Measurements from ENCODE around the gene MSRB1. TPM values are rescaled to one million over a fixed set of nuclear protein-coding genes. Genes with fewer than 3 reads are reported as not detected.
A peak's percentile ranks its signal among the peaks of the same experiment; 100 is the strongest.

The MSRB1 gene
- total RNA-seq, 1 experiment from 2014 or later = 18.3 TPM

GRCh38 chr16:1991135-1991551 is 48.1 kb upstream of the MSRB1 start (continued):
- no peak for TF ChIP-seq ZBTB33 (IDR thresholded peaks at IDR 0.05; ENCODE audit: extremely low read depth, insufficient replicate concordance, low read length)
- TF ChIP-seq, protein P1, sequence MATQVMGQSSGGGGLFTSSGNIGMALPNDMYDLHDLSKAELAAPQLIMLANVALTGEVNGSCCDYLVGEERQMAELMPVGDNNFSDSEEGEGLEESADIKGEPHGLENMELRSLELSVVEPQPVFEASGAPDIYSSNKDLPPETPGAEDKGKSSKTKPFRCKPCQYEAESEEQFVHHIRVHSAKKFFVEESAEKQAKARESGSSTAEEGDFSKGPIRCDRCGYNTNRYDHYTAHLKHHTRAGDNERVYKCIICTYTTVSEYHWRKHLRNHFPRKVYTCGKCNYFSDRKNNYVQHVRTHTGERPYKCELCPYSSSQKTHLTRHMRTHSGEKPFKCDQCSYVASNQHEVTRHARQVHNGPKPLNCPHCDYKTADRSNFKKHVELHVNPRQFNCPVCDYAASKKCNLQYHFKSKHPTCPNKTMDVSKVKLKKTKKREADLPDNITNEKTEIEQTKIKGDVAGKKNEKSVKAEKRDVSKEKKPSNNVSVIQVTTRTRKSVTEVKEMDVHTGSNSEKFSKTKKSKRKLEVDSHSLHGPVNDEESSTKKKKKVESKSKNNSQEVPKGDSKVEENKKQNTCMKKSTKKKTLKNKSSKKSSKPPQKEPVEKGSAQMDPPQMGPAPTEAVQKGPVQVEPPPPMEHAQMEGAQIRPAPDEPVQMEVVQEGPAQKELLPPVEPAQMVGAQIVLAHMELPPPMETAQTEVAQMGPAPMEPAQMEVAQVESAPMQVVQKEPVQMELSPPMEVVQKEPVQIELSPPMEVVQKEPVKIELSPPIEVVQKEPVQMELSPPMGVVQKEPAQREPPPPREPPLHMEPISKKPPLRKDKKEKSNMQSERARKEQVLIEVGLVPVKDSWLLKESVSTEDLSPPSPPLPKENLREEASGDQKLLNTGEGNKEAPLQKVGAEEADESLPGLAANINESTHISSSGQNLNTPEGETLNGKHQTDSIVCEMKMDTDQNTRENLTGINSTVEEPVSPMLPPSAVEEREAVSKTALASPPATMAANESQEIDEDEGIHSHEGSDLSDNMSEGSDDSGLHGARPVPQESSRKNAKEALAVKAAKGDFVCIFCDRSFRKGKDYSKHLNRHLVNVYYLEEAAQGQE (IDR thresholded peaks at IDR 0.05; ENCODE audit: low read depth) = no peak

- ATAC-seq (peak; percentile 53), DNase-seq (ENCODE audit: low read depth, low spot score) (no peak)
- H2AFZ ChIP-seq (ENCODE audit: low read depth, low read length, poor library complexity, severe bottlenecking) = no peak overlapping the region
- no peaks in the 10 kb centered on the region for H3K9me2 ChIP-seq (ENCODE audit: insufficient read depth)
- peaks cover 13 to 38% of the 10 kb centered on the region in 2 experiments for H3K4me1 ChIP-seq (ENCODE audit: control insufficient read depth in 1 of 2, insufficient read depth in 2 of 2, low read length in 2 of 2)
- peak overlapping the region; percentile 53 to 60 for H3K4me3 ChIP-seq (replicated peaks in 1 of 2; ENCODE audit: low read depth in 1 of 2, low read length in 2 of 2)
- intact Hi-C loops (cut with micrococcal nuclease) = no loop called here
- TF ChIP-seq ZFX (IDR thresholded peaks at IDR 0.05) (no peak), CEBPB (IDR thresholded peaks at IDR 0.05; ENCODE audit: low read depth) (no peak), POLR2AphosphoS5 (IDR thresholded peaks at IDR 0.05; ENCODE audit: low read depth, low read length) (peak; percentile 48; the same call in 1 of the 2 replicates), CBX3 (IDR thresholded peaks at IDR 0.05; ENCODE audit: low read depth) (no peak), EZH2 (IDR thresholded peaks at IDR 0.05) (no peak), TCF7L2 (IDR thresholded peaks at IDR 0.05; ENCODE audit: borderline replicate concordance, extremely low read depth, insufficient read depth, insufficient read length) (peak; percentile 25), SP1 (IDR thresholded peaks at IDR 0.05; ENCODE audit: low read depth) (no peak), YY1 (IDR thresholded peaks at IDR 0.05; ENCODE audit: extremely low read depth, insufficient replicate concordance, low read depth, low read length) (no peak)
- POLR2A ChIA-PET = no interaction called here
- H3K27ac ChIP-seq (ENCODE audit: low read depth, low read length) = peak overlapping the region; percentile 65
- H3K27me3 ChIP-seq (ENCODE audit: insufficient read depth, low read length) = no peaks in the 10 kb centered on the region
- peak overlapping the region; percentile 57 for H3K9ac ChIP-seq (ENCODE audit: low read length)
- no peaks in the 10 kb centered on the region for H4K20me1 ChIP-seq (ENCODE audit: insufficient read depth)
- BruUV-seq (replicated peaks) = TSS peak; percentile 39
- no peaks in the 10 kb centered on the region for H3K9me3 ChIP-seq (ENCODE audit: control insufficient read depth in 1 of 2, insufficient read depth in 1 of 2, low read depth in 1 of 2, low read length in 2 of 2)
- peak overlapping the region; percentile 67 for H3K4me2 ChIP-seq (ENCODE audit: low read length)
- CTCF ChIA-PET = no interaction called here
- H3K36me3 ChIP-seq (ENCODE audit: control insufficient read depth in 1 of 2, insufficient read depth in 2 of 2, low read length in 2 of 2) = peaks cover 6 to 14% of the 10 kb centered on the region in 2 experiments; a peak in 2 of 4 replicates
- RAD21 ChIA-PET (ENCODE audit: low non-redundant PET in 1 of 2, low total read pairs in 2 of 2, uncharacterized antibody in 2 of 2, unreplicated experiment in 2 of 2) = no interaction called here
- H3K79me2 ChIP-seq (ENCODE audit: insufficient read depth, low read length) = peaks cover 7% of the 10 kb centered on the region; the same call in 1 of the 2 replicates
Measured at GRCh38 chr16:1990351-1991134, 47.5 kb upstream of the MSRB1 start.

Data from HCT116 (cell line).